Measurements from ENCODE around the gene OTOP1.

- no peak for TF ChIP-seq GATA3 (IDR thresholded peaks at IDR 0.05; ENCODE audit: low read depth, low read length)
- no peak for TF ChIP-seq GATA2 (IDR thresholded peaks at IDR 0.05; ENCODE audit: low read depth, low read length)
Measured at GRCh38 chr4:4269856-4270255, 43.1 kb upstream of the OTOP1 start.

All from SH-SY5Y (cell line).